GM10266 (cell line): ENCODE measurements around the gene THSD4.

Experiments
- DNase-seq: peaks from one replicate; pipeline ENCODE4 v3.0.0; 2012; ENCODE audit errors: extremely low spot score
- TF ChIP-seq, protein P1 (sequence below): IDR thresholded peaks from 2 replicates; pipeline ENCODE4 v1.5.1; 2012; ENCODE audit warnings: mild to moderate bottlenecking, low read depth; ENCODE audit not compliant: control insufficient read depth, insufficient read depth; ENCODE audit errors: missing control alignments

The THSD4 gene

DNA sequence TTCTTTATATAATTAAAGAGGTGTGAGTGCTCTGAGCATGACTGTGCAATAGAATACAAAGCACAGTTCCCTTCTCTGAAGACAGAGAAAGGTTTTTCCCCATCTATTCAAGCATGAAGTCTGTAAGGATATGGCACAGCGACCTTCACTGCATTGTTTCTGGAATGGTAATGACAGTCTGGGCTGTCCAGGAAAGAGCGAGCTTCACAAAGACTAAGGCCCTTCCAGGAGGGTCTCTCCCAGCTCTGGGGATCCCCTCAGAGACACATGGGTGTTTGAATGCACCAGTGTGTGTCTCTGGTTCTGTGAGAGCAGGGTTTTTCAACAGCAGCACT lies 515.2 kb downstream of the THSD4 start:
- no peak for DNase-seq
- TF ChIP-seq, protein P1, sequence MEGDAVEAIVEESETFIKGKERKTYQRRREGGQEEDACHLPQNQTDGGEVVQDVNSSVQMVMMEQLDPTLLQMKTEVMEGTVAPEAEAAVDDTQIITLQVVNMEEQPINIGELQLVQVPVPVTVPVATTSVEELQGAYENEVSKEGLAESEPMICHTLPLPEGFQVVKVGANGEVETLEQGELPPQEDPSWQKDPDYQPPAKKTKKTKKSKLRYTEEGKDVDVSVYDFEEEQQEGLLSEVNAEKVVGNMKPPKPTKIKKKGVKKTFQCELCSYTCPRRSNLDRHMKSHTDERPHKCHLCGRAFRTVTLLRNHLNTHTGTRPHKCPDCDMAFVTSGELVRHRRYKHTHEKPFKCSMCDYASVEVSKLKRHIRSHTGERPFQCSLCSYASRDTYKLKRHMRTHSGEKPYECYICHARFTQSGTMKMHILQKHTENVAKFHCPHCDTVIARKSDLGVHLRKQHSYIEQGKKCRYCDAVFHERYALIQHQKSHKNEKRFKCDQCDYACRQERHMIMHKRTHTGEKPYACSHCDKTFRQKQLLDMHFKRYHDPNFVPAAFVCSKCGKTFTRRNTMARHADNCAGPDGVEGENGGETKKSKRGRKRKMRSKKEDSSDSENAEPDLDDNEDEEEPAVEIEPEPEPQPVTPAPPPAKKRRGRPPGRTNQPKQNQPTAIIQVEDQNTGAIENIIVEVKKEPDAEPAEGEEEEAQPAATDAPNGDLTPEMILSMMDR, result no peak

DNA sequence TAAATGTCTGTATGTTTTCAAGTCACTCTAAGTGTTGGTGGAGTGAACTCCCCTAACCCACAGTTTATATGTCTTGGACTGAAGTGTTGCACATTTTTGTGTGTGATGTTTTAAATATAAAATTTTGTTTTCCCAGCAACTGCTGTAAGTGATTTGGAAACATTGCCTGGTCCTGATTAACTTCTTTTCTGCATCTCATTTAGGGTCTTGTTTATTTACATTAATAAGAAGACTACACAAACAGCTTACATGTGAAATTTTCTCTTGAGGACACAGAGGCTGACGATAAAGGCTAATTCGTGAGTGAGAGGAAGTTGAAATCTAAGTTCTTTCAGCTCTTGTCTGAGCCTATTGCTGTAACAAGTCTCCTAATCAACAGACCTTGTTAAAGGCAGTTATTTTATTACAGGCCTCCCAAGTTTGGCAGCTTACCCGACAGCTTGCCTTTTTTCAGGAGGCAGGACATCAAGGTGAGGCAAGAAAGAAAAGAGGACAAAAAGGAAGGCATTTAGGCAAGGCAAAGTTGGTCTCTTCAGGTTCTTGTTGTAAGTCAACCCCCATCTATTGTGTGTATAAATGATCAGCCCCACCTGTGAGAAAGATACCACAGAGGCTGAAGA lies 517.4 kb downstream of the THSD4 start:
- TF ChIP-seq, protein P1, result no peak
- no peak for DNase-seq

DNA sequence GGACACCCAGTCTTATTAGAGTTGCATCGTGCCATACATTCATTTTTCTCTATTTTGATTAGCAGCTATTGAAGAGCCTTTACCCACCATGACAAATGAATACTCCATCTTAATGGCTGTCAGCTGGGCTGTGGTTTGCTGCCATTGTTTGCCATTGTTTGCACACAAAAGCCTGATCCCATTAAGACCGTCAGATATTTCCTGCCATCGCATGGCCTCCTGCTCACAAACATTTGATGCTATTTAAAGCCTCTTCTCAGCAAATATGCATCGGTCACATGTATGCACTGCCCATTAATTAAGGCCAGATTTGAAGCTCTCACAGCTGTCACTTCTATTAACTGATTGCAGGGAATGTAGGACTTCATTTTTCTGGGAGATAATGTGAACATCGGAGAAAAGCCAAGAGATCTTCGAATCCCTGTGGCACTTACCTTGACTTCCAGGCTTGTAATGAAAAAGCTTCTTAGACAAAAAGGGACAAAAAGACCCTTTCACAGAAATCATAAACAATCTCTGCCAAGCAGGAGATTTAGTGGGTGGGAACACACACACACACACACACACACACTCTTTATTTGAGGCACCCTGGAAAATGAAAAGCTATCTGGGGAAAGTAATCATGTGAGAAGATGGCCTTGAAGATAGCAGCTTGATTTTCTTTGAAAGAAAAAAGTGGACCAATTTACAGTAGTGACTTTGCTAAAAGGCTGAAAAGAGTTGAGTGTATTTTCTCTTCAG lies 519.7 kb downstream of the THSD4 start:
- DNase-seq, result no peak

DNA sequence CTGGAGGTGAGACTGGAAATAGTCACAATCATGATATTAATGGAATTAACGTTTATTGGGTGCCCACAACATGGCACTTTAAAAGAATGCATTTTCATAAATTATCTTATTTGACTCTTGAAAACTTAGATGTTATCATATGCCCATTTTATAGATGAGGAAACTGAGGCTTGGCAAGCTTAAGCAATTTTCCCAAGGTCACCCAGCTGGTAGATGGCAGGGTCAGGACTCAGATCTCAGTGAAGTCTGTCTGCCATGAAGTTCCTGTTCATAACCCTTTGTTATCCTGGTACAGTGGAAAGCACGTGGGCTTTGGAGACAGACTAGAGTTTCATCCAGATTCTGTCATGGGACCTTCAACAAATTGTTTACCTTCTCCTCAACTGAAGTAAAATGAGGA lies 520.5 kb downstream of the THSD4 start:
- no peak for DNase-seq
- TF ChIP-seq, protein P1, result no peak

More for the DNA sequence above, 519.7 kb downstream of the THSD4 start:
- TF ChIP-seq, protein P1, result no peak

DNA sequence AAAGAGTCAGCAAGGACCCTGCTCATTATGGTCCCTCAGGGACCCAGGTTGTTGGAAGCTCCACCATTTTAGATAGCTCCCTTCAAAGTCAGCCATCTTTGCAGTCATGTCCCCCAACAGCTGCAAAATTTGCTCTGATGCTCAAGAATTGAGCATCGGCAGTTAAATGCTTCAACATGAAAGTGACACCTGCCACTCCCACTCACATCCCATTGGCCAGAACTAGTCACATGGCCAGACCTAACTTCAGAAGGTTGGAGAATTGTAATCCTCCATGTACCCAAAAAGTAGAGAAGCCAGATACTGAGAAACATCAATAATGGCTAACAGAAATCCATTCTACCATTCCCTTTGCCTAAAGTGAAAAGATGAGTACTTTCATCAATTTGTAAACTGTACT lies 523.6 kb downstream of the THSD4 start:
- TF ChIP-seq, protein P1, result no peak
- no peak for DNase-seq

DNA sequence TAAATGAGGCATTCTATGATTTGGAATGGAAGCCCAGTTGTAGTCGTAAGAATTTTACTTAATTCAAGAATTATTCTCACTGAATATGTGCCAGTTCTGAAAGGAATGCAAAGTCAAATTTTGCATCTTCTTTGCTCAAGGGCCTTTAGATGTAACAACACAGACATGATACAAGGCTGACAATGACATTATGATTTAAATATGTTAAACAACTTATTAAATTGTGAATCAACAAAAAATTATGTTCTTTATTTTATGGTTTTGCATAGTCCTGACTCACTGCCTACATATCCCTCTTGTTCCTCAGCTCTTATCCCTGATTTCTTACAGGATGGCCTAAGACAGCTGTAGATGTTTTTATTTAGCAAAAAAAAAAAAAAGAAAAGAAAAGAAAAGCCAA lies 524.2 kb downstream of the THSD4 start:
- TF ChIP-seq, protein P1, result no peak
- DNase-seq, result no peak

DNA sequence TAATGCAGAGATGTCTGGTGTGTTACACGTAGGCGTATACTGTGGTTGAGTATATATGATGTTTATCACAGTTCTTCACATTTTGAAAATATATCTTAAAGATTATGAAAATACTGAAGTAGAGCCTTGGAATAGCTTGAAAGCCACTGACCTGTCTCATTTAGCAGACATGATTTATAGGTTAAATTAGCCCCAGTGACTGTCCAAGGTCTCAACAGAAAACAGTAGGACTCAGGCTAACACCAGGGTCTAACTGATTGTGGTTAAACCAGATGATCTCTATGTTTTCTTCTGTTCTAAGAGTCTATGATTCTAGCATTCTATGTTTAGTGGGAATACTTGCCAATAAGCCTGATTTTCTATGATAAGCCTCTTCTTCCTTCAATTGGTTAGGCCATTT lies 528.6 kb downstream of the THSD4 start:
- no peak for DNase-seq

More for the DNA sequence above, 528.6 kb downstream of the THSD4 start:
- TF ChIP-seq, protein P1, result no peak
